BLaER1 treated with 17β-estradiol and CSF1 and Interleukin-3, amounts not matched to agents 10 nM and 100 nM (cell line): ENCODE measurements around the gene CREB3L4.

Source experiments
- H3K27ac ChIP-seq, 11 experiments: shearing (Covaris generic); formaldehyde crosslinking; 2 replicates each; pipeline ENCODE4 v1.8.1; 2022
- H3K27me3 ChIP-seq, 11 experiments: shearing (Covaris generic); formaldehyde crosslinking; 2 replicates each; pipeline ENCODE4 v1.8.1; 2022
- H3K36me3 ChIP-seq, 11 experiments: shearing (Covaris generic); formaldehyde crosslinking; 2 replicates each; pipeline ENCODE4 v1.8.1; 2022
- H3K4me1 ChIP-seq, 10 experiments: shearing (Covaris generic); formaldehyde crosslinking; 2 replicates each; pipeline ENCODE4 v1.8.1; 2022
- H3K4me2 ChIP-seq, 11 experiments: shearing (Covaris generic); formaldehyde crosslinking; 2 replicates each; pipeline ENCODE4 v1.8.1; 2022
- H3K4me3 ChIP-seq, 10 experiments: shearing (Covaris generic); formaldehyde crosslinking; 2 replicates each; pipeline ENCODE4 v1.8.1; 2022
- H3K9ac ChIP-seq, 11 experiments: shearing (Covaris generic); formaldehyde crosslinking; 2 replicates each; pipeline ENCODE4 v1.8.1; 2022
- H3K9me3 ChIP-seq, 11 experiments: shearing (Covaris generic); formaldehyde crosslinking; replicated peaks in 1 of 11; 2 replicates each; pipeline ENCODE4 v1.8.1; 2022
- H4K20me1 ChIP-seq, 11 experiments: shearing (Covaris generic); formaldehyde crosslinking; 2 replicates each; pipeline ENCODE4 v1.8.1; 2022
- Cebpa-rat ChIP-seq, 11 experiments: shearing (Covaris generic); IDR thresholded peaks; 2 replicates each; pipeline ENCODE4 v1.8.1; 2022

CREB3L4 gene

GRCh38 chr1:153984123-153984894, 16.6 kb downstream of the CREB3L4 start:
- Histone ChIP-seq H3K36me3 (peaks cover 0 to 42% (median 34%) of the 10 kb centered on the region in 11 experiments; a peak in 18 of 22 replicates), H3K4me1 (peaks cover 38 to 70% (median 61%) of the 10 kb centered on the region in 10 experiments), H3K9me3 (no peaks in the 10 kb centered on the region), H3K27ac (peak overlapping the region in 10 of 11 experiments; percentile 64 to 89 (median 81); a peak in 18 of 22 replicates), H4K20me1 (peaks cover 0 to 8% (median 0%) of the 10 kb centered on the region in 11 experiments; a peak in 2 of 22 replicates), H3K4me2 (peak overlapping the region; percentile 80 to 100 (median 97)), H3K9ac (peak overlapping the region; percentile 74 to 85 (median 81); a peak in 21 of 22 replicates), H3K27me3 (no peaks in the 10 kb centered on the region), H3K4me3 (peak overlapping the region in 9 of 10 experiments; percentile 61 to 80 (median 69); a peak in 17 of 20 replicates)
- TF ChIP-seq Cebpa-rat (IDR thresholded peaks at IDR 0.05) = no peak

- H3K9me3 ChIP-seq = no peaks in the 10 kb centered on the region
- peaks cover 0 to 35% (median 29%) of the 10 kb centered on the region in 11 experiments; a peak in 18 of 22 replicates for H3K36me3 ChIP-seq
- peak overlapping the region; percentile 80 to 100 (median 97) for H3K4me2 ChIP-seq
- H3K27me3 ChIP-seq = no peaks in the 10 kb centered on the region
- peak overlapping the region; percentile 54 to 89 (median 81) for H3K27ac ChIP-seq
- peaks cover 45 to 77% (median 62%) of the 10 kb centered on the region in 10 experiments for H3K4me1 ChIP-seq
- H4K20me1 ChIP-seq = peaks cover 0 to 8% (median 0%) of the 10 kb centered on the region in 11 experiments; a peak in 2 of 22 replicates
- H3K4me3 ChIP-seq = peak overlapping the region; percentile 51 to 80 (median 67)
- peak overlapping the region; percentile 74 to 85 (median 81) for H3K9ac ChIP-seq
- TF ChIP-seq Cebpa-rat (IDR thresholded peaks at IDR 0.05) = peak in 3 of 11 experiments; percentile 9 to 69 (median 50); a peak in 3 of 22 replicates
These were observed 17.7 kb downstream of the CREB3L4 start for GRCh38 chr1:153985341-153985912.

DNA sequence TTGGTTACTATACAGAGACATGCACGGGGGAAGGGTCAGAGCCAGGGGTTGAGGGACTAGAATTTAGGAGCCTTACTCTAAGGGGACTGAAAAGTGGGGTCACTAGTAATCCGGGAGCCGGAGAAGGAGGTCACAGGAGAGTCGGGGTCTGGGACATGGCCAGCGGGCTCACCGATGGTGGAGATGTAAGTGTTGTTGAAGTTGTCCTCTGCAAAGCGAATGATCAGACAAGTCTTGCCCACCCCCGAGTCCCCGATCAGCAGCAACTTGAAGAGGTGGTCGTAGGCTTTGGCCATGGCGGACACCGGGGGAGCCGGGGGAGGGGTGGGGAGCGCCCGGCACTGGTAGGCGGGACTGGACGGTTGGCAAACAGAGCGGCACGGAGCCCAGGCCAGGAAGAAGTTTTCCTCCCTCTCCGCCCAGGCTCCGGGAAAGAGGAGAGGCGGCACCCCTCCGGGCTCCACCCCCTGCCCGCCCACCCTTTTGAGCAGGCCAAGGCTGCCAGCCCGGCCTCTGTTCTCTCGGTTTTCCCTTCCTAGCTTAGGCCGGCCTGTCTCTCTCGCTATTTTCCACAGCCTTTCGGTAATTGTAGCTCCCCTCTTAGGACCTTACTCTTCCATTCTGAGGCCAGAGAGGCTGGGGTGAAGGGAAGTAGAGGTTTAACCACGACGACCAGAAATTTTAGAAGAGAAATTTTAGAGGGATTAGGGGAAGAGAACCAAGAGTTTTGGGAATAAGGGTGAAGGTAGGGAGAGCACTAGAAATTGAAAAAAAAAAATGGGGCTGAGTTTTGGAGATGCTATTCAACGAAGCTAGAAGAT, 18.4 kb downstream of the CREB3L4 start, which contains the start of gene RAB13:
Gene RAB13 (minus strand): TSS at position 399 of the 821 bp plus-strand sequence. CDS start 103 bp downstream, at position 296.
- Histone ChIP-seq H3K4me1 (peaks cover 45 to 77% (median 62%) of the 10 kb centered on the region in 10 experiments), H3K27ac (peak within 1 kb of the TSS; percentile 54 to 89 (median 81)), H3K27me3 (no peaks in the 10 kb centered on the region), H3K9me3 (no peaks in the 10 kb centered on the region), H3K4me3 (peak within 1 kb of the TSS; percentile 51 to 80 (median 67)), H3K9ac (peak within 1 kb of the TSS; percentile 74 to 85 (median 81)), H3K36me3 (peaks cover 0 to 28% (median 23%) of the 10 kb centered on the region in 11 experiments; a peak in 21 of 22 replicates), H3K4me2 (peak within 1 kb of the TSS; percentile 80 to 100 (median 97)), H4K20me1 (peaks cover 0 to 8% (median 0%) of the 10 kb centered on the region in 11 experiments; a peak in 5 of 22 replicates)
- no peak for TF ChIP-seq Cebpa-rat (IDR thresholded peaks at IDR 0.05)

GRCh38 chr1:153987621-153988020, 19.9 kb downstream of the CREB3L4 start:
- H3K27ac ChIP-seq = peak overlapping the region; percentile 49 to 89 (median 81); a peak in 21 of 22 replicates
- peak overlapping the region; percentile 79 to 100 (median 97) for H3K4me2 ChIP-seq
- no peak for TF ChIP-seq Cebpa-rat (IDR thresholded peaks at IDR 0.05)
- peak overlapping the region; percentile 51 to 85 (median 80); a peak in 20 of 22 replicates for H3K9ac ChIP-seq
- peaks cover 2 to 18% (median 11%) of the 10 kb centered on the region in 11 experiments; a peak in 14 of 22 replicates for H4K20me1 ChIP-seq
- no peaks in the 10 kb centered on the region for H3K27me3 ChIP-seq
- peaks cover 13 to 31% (median 23%) of the 10 kb centered on the region in 11 experiments for H3K36me3 ChIP-seq
- peak overlapping the region in 8 of 10 experiments; percentile 41 to 80 (median 70); a peak in 13 of 20 replicates for H3K4me3 ChIP-seq
- H3K4me1 ChIP-seq = peaks cover 58 to 73% (median 66%) of the 10 kb centered on the region in 10 experiments
- H3K9me3 ChIP-seq = no peaks in the 10 kb centered on the region

DNA sequence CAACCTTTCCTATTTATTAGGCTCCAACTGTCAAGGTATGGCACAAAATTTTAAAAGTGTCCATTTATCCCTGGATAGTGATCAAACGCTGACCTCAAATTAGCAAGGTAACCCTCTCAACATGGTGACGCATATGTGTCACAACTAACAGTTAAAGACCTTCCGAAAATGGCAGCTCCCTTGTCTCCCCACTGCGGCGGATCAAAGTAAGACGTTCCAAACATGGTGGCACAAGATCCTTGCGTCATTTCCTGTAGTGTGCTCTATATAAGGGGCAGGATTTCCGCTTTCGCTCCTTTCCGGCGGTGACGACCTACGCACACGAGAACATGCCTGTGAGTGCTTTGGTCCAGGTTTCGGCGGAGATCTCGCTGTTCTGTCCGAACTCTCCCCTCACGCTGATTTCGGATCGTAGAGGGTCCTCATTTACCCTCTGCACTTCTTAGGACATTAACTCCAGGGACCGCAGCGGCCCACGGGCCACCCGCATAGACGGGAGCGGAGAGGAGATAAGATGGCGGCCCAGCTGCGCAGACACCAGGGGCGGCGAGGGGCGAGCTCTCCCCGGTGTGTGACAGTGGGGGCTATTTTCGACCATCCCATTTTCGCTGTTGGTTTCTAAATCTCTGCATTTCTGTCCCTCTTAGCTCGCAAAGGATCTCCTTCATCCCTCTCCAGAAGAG, 22.9 kb downstream of the CREB3L4 start, which contains the start of gene RPS27:
Gene RPS27 (plus strand): TSS at position 295 of the 683 bp plus-strand sequence. CDS start 35 bp downstream, at position 330.
- peaks cover 37 to 46% (median 43%) of the 10 kb centered on the region in 11 experiments for H3K36me3 ChIP-seq
- peak within 1 kb of the TSS; percentile 88 to 99 (median 95) for H3K9ac ChIP-seq
- peak within 1 kb of the TSS; percentile 73 to 93 (median 80) for H3K4me3 ChIP-seq
- H3K27ac ChIP-seq = peak within 1 kb of the TSS; percentile 92 to 99 (median 95)
- no peaks in the 10 kb centered on the region for H3K27me3 ChIP-seq
- peak in 3 of 11 experiments; percentile 53 to 72 (median 60); a peak in 5 of 22 replicates for TF ChIP-seq Cebpa-rat (IDR thresholded peaks at IDR 0.05)
- no peaks in the 10 kb centered on the region for H3K9me3 ChIP-seq
- H4K20me1 ChIP-seq = peaks cover 15 to 46% (median 34%) of the 10 kb centered on the region in 11 experiments; a peak in 16 of 22 replicates
- peak within 1 kb of the TSS; percentile 86 to 98 (median 95) for H3K4me2 ChIP-seq
- peaks cover 42 to 67% (median 54%) of the 10 kb centered on the region in 10 experiments for H3K4me1 ChIP-seq

GRCh38 chr1:153991151-153991630, 23.5 kb downstream of the CREB3L4 start:
- Histone ChIP-seq H4K20me1 (peaks cover 15 to 47% (median 34%) of the 10 kb centered on the region in 11 experiments; a peak in 16 of 22 replicates), H3K27me3 (no peaks in the 10 kb centered on the region)

GRCh38 chr1:153991806-153992205, 24.1 kb downstream of the CREB3L4 start:
- peak overlapping the region in 10 of 11 experiments; percentile 92 to 99 (median 94); a peak in 20 of 22 replicates for H3K27ac ChIP-seq
- peak overlapping the region; percentile 86 to 98 (median 95) for H3K4me2 ChIP-seq
- no peak for TF ChIP-seq Cebpa-rat (IDR thresholded peaks at IDR 0.05)
- no peaks in the 10 kb centered on the region for H3K27me3 ChIP-seq
- peak overlapping the region; percentile 73 to 93 (median 80) for H3K4me3 ChIP-seq
- H3K9me3 ChIP-seq = no peaks in the 10 kb centered on the region
- peaks cover 39 to 62% (median 46%) of the 10 kb centered on the region in 10 experiments for H3K4me1 ChIP-seq
- H4K20me1 ChIP-seq = peaks cover 15 to 49% (median 34%) of the 10 kb centered on the region in 11 experiments; a peak in 16 of 22 replicates
- peaks cover 37 to 50% (median 46%) of the 10 kb centered on the region in 11 experiments for H3K36me3 ChIP-seq
- H3K9ac ChIP-seq = peak overlapping the region; percentile 88 to 99 (median 95)

More at GRCh38 chr1:153991151-153991630, 23.5 kb downstream of the CREB3L4 start:
- no peak for TF ChIP-seq Cebpa-rat (IDR thresholded peaks at IDR 0.05)
- Histone ChIP-seq H3K9ac (peak overlapping the region; percentile 88 to 99 (median 95)), H3K9me3 (no peaks in the 10 kb centered on the region), H3K4me1 (peaks cover 41 to 66% (median 51%) of the 10 kb centered on the region in 10 experiments), H3K36me3 (peaks cover 37 to 50% (median 46%) of the 10 kb centered on the region in 11 experiments), H3K4me3 (peak overlapping the region; percentile 73 to 93 (median 80)), H3K4me2 (peak overlapping the region; percentile 86 to 98 (median 95)), H3K27ac (peak overlapping the region; percentile 92 to 99 (median 95))
